GM10847 (cell line): Measurements from ENCODE around the gene C1QTNF1.

Experiments
- POLR2A ChIP-seq: IDR thresholded peaks from 2 replicates; pipeline ENCODE4 v1.6.1; 2011; ENCODE audit not compliant: insufficient read length; ENCODE audit errors: extremely low read depth

The C1QTNF1 gene

DNA sequence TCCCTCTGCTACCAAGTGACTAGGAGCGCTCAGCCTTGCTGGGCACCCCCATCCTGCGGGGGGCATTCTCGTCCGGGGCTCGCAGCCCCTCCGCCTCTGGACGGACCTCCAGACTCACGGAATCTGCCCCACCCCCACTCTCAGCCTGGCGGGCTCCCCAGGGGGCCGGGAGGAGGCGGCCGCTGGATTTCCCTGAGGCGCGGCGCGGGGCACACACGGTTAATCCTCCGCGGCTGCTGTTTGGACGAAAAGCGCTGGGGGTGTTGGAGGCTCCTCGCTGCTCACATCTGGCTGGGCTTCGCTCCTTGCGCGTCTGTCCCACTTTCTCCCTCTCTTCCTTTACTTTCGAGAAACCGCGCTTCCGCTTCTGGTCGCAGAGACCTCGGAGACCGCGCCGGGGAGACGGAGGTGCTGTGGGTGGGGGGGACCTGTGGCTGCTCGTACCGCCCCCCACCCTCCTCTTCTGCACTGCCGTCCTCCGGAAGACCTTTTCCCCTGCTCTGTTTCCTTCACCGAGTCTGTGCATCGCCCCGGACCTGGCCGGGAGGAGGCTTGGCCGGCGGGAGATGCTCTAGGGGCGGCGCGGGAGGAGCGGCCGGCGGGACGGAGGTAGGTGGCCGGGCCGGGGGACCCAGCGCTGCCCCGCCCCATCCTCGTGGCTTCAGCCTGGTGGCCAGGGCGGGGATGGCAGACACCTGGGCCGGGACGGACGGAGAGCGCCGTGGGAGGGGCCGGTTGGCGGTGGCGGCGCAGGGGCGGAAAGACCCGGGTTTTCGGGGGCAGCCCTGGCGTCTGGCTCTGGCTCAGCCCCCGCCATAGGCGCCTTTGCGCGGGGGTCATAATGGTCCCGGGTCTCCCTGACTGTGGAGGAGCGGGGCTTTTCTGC, at the start of gene C1QTNF1:
TSS of gene C1QTNF1 (plus strand) at position 284 of the 886 bp plus-strand sequence. CDS start 19,800 bp downstream, outside the sequence.
- TF ChIP-seq POLR2A: no peak

DNA sequence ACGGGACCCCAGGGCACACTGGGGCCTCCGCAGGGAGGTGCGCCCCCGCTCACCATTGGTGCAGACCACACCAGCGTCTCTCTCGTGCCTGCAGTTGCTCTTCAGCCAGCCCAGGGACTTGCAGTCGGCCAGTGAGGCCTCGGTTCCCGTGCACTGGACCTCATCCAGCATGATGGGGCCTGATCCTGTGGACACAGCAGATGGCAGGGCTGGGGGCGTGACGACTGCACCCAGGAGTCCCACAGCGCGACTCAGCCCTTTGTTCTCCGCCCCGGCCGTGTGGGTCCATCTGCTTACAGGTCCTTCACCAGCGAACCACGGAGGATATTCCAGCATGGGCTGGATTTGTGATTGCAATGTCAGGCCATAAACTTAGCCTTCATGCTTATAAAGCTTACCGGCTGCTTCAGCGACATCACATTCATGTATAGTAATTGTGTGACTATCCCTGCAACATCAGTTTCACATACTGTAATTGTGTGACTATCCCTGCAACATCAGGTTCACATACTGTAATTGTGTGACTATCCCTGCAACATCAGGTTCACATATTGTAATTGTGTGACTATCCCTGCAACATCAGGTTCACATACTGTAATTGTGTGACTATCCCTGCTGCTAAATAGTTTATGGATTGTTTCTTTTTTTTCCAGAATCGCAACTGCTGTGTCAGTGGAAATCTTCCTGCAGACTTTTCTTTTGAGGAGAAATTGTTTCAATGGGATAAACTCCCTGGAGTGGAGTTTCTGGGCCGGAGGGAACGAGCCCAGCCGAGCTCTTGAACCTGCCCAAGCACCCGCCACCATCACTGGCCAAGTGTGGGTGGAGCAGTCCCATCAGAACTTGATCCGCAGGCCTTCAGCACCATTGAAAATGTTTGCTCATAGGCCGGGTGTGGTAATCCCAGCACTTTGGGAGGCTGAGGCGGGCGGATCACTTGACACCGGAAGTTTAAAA, 49.1 kb upstream of the C1QTNF1 start:
- TF ChIP-seq POLR2A: no peak

GRCh38 chr17:78976907-78977680, 46.9 kb upstream of the C1QTNF1 start:
- no peak for TF ChIP-seq POLR2A

DNA sequence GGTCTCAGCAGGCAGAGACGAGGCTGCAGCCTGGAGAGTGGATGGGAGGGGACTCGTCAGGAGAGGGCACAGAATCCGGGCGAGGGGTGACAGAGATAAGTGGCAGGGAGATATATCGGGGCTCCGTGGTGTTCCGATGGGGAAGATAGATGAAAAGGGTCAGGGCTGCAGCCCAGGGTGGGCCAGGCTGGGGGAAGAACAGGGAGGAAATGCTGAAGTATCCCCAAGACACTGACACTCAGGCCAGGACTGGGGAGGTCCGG, 46.4 kb upstream of the C1QTNF1 start:
- TF ChIP-seq POLR2A: no peak

GRCh38 chr17:78977997-78978973, 45.7 kb upstream of the C1QTNF1 start:
- no peak for TF ChIP-seq POLR2A

GRCh38 chr17:78979780-78980623, 44.0 kb upstream of the C1QTNF1 start, which contains the start of gene LGALS3BP:
LGALS3BP (minus strand) TSS chr17:78979923; CDS start chr17:78977191, 2,732 bp downstream.
- no peak for TF ChIP-seq POLR2A

- no peak for TF ChIP-seq POLR2A
These were observed 43.4 kb upstream of the C1QTNF1 start for GRCh38 chr17:78980624-78980972.

GRCh38 chr17:78981010-78981888, 42.7 kb upstream of the C1QTNF1 start:
- TF ChIP-seq POLR2A: no peak

DNA sequence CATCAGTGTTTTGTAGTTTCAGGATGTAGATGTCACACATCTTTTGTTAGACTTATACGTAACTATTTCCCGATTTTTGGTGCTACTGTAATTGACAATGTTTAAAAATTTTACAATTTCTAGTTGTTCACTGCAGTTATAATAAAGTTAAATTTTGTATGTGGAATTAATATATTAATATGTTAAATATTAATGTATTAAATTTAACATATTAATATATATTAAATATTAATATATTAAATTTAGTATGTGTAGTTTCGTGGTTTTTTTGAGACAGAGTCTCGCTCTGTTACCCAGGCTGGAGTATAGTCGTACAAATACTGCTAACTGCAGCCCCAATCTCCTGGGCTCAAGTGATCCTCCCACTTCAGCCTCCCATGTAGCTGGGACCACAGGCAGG, 38.6 kb upstream of the C1QTNF1 start:
- TF ChIP-seq POLR2A: no peak

GRCh38 chr17:78986048-78986648, 37.8 kb upstream of the C1QTNF1 start:
- TF ChIP-seq POLR2A: no peak

- TF ChIP-seq POLR2A: no peak
These were observed 37.2 kb upstream of the C1QTNF1 start for GRCh38 chr17:78986649-78987328.
